ENCODE data around the gene NANOS3. TPM values are rescaled to one million over a fixed set of nuclear protein-coding genes. Genes with fewer than 3 reads are reported as not detected.

NANOS3 gene
- total RNA-seq, 2 donors from 2014 or later, result 1.5 TPM; not detected in 1

- Histone ChIP-seq H3K4me1 (replicated peaks) (peaks cover 16% of the 10 kb centered on the region), H3K4me3 (peak overlapping the region; percentile 91 to 96), H3K9me3 (no peaks in the 10 kb centered on the region), H3K27ac (peak overlapping the region; percentile 98 to 99), H3K27me3 (replicated peaks; ENCODE audit: insufficient read depth) (no peaks in the 10 kb centered on the region), H3K36me3 (peaks cover 5 to 6% of the 10 kb centered on the region in 2 donors)
- TF ChIP-seq POLR2A (IDR thresholded peaks at IDR 0.05) (peak; percentile 24), CTCF (IDR thresholded peaks at IDR 0.05) (no peak)
- DNase-seq (ENCODE audit: low spot score), result no peak
- intact Hi-C loops (cut with DNase I), result no loop called here
- WGBS, result 34% methylated on average over 23 of the region's 23 CpGs
Measured at GRCh38 chr19:13840305-13841085, 36.4 kb upstream of the NANOS3 start.

- peak; percentile 77 for DNase-seq (ENCODE audit: low spot score)
- intact Hi-C loops (cut with DNase I), result no loop called here
- Histone ChIP-seq H3K27ac (peak overlapping the region; percentile 98 to 99), H3K27me3 (replicated peaks; ENCODE audit: insufficient read depth) (no peaks in the 10 kb centered on the region), H3K9me3 (no peaks in the 10 kb centered on the region), H3K4me3 (peak overlapping the region; percentile 91 to 96), H3K36me3 (no peaks in the 10 kb centered on the region), H3K4me1 (replicated peaks) (peaks cover 17% of the 10 kb centered on the region)
- peak; percentile 77 for TF ChIP-seq POLR2AphosphoS5 (IDR thresholded peaks at IDR 0.05)
- no peak for TF ChIP-seq CTCF (IDR thresholded peaks at IDR 0.05)
- peak; percentile 55 for TF ChIP-seq POLR2A (IDR thresholded peaks at IDR 0.05)
- 10% methylated on average over 22 of the region's 26 CpGs for WGBS
Measured at GRCh38 chr19:13841086-13841961, 35.6 kb upstream of the NANOS3 start.

GRCh38 chr19:13841962-13842290, 35.0 kb upstream of the NANOS3 start:
- Histone ChIP-seq H3K4me1 (replicated peaks) (peaks cover 19% of the 10 kb centered on the region), H3K9me3 (no peaks in the 10 kb centered on the region), H3K27me3 (replicated peaks; ENCODE audit: insufficient read depth) (no peaks in the 10 kb centered on the region), H3K36me3 (no peaks in the 10 kb centered on the region), H3K4me3 (peak overlapping the region; percentile 91 to 96), H3K27ac (peak overlapping the region; percentile 98 to 99)
- TF ChIP-seq POLR2A (IDR thresholded peaks at IDR 0.05) (no peak), POLR2AphosphoS5 (IDR thresholded peaks at IDR 0.05) (no peak), CTCF (IDR thresholded peaks at IDR 0.05) (no peak)
- no peak for DNase-seq (ENCODE audit: low spot score)
- intact Hi-C loops (cut with DNase I), result no loop called here
- 1% methylated on average over 9 of the region's 11 CpGs for WGBS

- H3K4me3 ChIP-seq, result peak overlapping the region; percentile 91 to 96
- TF ChIP-seq POLR2AphosphoS5 (IDR thresholded peaks at IDR 0.05) (peak; percentile 81), POLR2A (IDR thresholded peaks at IDR 0.05) (peak; percentile 81), CTCF (IDR thresholded peaks at IDR 0.05) (peak in 1 of 4 experiments; percentile 40)
- intact Hi-C loops (cut with DNase I), result no loop called here
- H3K9me3 ChIP-seq, result no peaks in the 10 kb centered on the region
- no peaks in the 10 kb centered on the region for H3K36me3 ChIP-seq
- no peaks in the 10 kb centered on the region for H3K27me3 ChIP-seq (replicated peaks; ENCODE audit: insufficient read depth)
- peak overlapping the region; percentile 98 to 99 for H3K27ac ChIP-seq
- WGBS, result under 1% methylated on average over 82 of the region's 95 CpGs
- peak; percentile 85 for DNase-seq (ENCODE audit: low spot score)
- H3K4me1 ChIP-seq (replicated peaks), result peaks cover 22% of the 10 kb centered on the region
Measured at GRCh38 chr19:13842291-13843103, 34.4 kb upstream of the NANOS3 start.

All from prostate gland (tissue), 2 donors.